ENCODE results near the gene MDM2. TPM values are rescaled to one million over a fixed set of nuclear protein-coding genes. Genes with fewer than 3 reads are reported as not detected.

Gene MDM2
- total and polyA plus RNA-seq, 2 of the 13 experiments (the other 11 are each of a cell fraction or from before 2014, with no cell fraction given), result 29.3 to 314 TPM

DNA sequence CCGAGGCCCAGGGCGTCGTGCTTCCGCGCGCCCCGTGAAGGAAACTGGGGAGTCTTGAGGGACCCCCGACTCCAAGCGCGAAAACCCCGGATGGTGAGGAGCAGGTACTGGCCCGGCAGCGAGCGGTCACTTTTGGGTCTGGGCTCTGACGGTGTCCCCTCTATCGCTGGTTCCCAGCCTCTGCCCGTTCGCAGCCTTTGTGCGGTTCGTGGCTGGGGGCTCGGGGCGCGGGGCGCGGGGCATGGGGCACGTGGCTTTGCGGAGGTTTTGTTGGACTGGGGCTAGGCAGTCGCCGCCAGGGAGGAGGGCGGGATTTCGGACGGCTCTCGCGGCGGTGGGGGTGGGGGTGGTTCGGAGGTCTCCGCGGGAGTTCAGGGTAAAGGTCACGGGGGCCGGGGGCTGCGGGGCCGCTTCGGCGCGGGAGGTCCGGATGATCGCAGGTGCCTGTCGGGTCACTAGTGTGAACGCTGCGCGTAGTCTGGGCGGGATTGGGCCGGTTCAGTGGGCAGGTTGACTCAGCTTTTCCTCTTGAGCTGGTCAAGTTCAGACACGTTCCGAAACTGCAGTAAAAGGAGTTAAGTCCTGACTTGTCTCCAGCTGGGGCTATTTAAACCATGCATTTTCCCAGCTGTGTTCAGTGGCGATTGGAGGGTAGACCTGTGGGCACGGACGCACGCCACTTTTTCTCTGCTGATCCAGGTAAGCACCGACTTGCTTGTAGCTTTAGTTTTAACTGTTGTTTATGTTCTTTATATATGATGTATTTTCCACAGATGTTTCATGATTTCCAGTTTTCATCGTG, 612 bp downstream of the MDM2 start (continued):
- TF ChIP-seq PATZ1 (CRISPR knock-in tag; IDR thresholded peaks at IDR 0.05), result peak; percentile 98
- peak; percentile 71 for TF ChIP-seq ZNF710 (CRISPR knock-in tag; IDR thresholded peaks at IDR 0.05; ENCODE audit: borderline replicate concordance)
- TF ChIP-seq CENPX (CRISPR knock-in tag; IDR thresholded peaks at IDR 0.05), result no peak
- TF ChIP-seq, protein P1, sequence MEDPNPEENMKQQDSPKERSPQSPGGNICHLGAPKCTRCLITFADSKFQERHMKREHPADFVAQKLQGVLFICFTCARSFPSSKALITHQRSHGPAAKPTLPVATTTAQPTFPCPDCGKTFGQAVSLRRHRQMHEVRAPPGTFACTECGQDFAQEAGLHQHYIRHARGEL (CRISPR knock-in tag; IDR thresholded peaks at IDR 0.05), result no peak
- TF ChIP-seq, protein P2, sequence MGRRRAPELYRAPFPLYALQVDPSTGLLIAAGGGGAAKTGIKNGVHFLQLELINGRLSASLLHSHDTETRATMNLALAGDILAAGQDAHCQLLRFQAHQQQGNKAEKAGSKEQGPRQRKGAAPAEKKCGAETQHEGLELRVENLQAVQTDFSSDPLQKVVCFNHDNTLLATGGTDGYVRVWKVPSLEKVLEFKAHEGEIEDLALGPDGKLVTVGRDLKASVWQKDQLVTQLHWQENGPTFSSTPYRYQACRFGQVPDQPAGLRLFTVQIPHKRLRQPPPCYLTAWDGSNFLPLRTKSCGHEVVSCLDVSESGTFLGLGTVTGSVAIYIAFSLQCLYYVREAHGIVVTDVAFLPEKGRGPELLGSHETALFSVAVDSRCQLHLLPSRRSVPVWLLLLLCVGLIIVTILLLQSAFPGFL (CRISPR knock-in tag; IDR thresholded peaks at IDR 0.05), result no peak
- TF ChIP-seq TOE1 (CRISPR knock-in tag; IDR thresholded peaks at IDR 0.05), result no peak
- no peak for TF ChIP-seq SMYD3 (CRISPR knock-in tag; IDR thresholded peaks at IDR 0.05)
- peak; percentile 79; the same call in 1 of the 2 replicates for TF ChIP-seq ZNF281 (CRISPR knock-in tag; IDR thresholded peaks at IDR 0.05; ENCODE audit: borderline replicate concordance)
- TF ChIP-seq MTF2 (CRISPR knock-in tag; IDR thresholded peaks at IDR 0.05; ENCODE audit: borderline replicate concordance), result no peak
- peak; percentile 57 for TF ChIP-seq ZNF292 (CRISPR knock-in tag; IDR thresholded peaks at IDR 0.05; ENCODE audit: borderline replicate concordance, low read depth)
- TF ChIP-seq MEF2D (CRISPR knock-in tag; IDR thresholded peaks at IDR 0.05), result peak; percentile 51; the same call in 1 of the 2 replicates
- no peak for TF ChIP-seq GLI4 (CRISPR knock-in tag; IDR thresholded peaks at IDR 0.05; ENCODE audit: borderline replicate concordance)
- no peak for TF ChIP-seq AGO1 (IDR thresholded peaks at IDR 0.05; ENCODE audit: low read depth, low read length, poor library complexity, severe bottlenecking)
- TF ChIP-seq, protein P3, sequence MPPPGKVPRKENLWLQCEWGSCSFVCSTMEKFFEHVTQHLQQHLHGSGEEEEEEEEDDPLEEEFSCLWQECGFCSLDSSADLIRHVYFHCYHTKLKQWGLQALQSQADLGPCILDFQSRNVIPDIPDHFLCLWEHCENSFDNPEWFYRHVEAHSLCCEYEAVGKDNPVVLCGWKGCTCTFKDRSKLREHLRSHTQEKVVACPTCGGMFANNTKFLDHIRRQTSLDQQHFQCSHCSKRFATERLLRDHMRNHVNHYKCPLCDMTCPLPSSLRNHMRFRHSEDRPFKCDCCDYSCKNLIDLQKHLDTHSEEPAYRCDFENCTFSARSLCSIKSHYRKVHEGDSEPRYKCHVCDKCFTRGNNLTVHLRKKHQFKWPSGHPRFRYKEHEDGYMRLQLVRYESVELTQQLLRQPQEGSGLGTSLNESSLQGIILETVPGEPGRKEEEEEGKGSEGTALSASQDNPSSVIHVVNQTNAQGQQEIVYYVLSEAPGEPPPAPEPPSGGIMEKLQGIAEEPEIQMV (CRISPR knock-in tag; IDR thresholded peaks at IDR 0.05; ENCODE audit: low read depth), result no peak
- TF ChIP-seq, protein P4, sequence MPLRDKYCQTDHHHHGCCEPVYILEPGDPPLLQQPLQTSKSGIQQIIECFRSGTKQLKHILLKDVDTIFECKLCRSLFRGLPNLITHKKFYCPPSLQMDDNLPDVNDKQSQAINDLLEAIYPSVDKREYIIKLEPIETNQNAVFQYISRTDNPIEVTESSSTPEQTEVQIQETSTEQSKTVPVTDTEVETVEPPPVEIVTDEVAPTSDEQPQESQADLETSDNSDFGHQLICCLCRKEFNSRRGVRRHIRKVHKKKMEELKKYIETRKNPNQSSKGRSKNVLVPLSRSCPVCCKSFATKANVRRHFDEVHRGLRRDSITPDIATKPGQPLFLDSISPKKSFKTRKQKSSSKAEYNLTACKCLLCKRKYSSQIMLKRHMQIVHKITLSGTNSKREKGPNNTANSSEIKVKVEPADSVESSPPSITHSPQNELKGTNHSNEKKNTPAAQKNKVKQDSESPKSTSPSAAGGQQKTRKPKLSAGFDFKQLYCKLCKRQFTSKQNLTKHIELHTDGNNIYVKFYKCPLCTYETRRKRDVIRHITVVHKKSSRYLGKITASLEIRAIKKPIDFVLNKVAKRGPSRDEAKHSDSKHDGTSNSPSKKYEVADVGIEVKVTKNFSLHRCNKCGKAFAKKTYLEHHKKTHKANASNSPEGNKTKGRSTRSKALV (CRISPR knock-in tag; IDR thresholded peaks at IDR 0.05), result 0 out of 2 replicates have a peak, but pooled peaks have one; percentile 11

Data from HepG2 (cell line).